Measurements from ENCODE around the gene TMEM140.

TMEM140 gene

DNA sequence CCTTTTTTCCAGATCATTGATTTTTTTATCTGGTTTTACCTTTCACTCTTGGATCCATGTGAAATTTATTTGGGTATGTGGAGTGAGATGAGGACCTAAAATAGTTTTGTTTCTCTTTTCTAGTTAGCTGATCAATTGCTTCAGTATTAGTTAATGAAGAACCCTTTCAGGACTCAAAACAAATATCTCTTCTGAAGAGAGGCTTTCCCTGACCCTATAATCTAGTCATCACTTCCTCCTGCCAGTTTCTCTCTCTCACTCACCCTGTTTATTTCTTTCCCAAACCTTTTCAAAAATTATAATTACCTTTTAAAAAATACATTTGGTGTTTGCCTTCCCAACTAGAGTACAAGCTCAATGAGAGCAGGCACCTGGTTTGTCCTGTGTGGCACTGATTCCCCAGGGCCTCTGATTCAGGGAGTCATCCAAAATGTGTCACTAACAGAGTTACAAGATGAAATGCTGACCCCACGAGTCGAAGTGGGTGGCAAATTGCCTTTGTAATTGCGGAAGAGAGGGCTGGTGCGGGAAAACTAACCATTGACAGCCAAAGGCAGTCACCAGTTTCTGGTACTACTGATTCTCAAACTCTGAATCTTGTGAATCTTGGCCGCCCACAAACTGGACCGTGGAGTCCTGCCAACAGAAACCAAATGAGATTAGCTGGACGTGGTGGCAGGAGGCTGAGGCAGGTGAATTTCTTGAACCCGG is 2.4 kb downstream of the TMEM140 start:
- H3K4me1 Mint-ChIP-seq (ENCODE audit: low read depth), result peaks cover 65% of the 10 kb centered on the region
- no peaks in the 10 kb centered on the region for H3K27me3 Mint-ChIP-seq (ENCODE audit: low read depth)
- H3K9me3 Mint-ChIP-seq, result peaks cover 23% of the 10 kb centered on the region
- peaks cover 49% of the 10 kb centered on the region for H3K36me3 Mint-ChIP-seq (ENCODE audit: low read depth)
- peak overlapping the region; percentile 5 for H3K27ac Mint-ChIP-seq
- H3K4me3 Mint-ChIP-seq, result peak overlapping the region; percentile 84

DNA sequence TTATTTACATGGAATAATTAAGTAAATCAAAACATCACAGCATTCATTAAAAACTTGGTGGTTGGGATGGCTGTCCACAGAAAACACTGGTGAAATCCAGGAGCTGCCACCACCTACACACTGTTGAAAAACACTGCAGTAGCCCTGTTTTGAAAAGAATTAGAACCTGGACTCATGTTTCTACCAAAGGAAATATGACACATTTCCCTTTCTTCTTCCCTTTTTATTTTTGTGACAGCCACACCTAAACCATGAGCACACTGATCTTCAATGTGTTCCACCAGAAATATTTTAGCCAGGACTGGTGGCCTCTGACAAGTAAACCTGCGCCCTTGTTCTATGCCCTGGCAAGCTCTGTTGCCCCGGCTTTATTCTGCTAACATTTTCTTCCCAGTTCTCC is 3.3 kb downstream of the TMEM140 start:
- H3K4me1 Mint-ChIP-seq (ENCODE audit: low read depth), result peaks cover 59% of the 10 kb centered on the region
- H3K36me3 Mint-ChIP-seq (ENCODE audit: low read depth), result peaks cover 55% of the 10 kb centered on the region

DNA sequence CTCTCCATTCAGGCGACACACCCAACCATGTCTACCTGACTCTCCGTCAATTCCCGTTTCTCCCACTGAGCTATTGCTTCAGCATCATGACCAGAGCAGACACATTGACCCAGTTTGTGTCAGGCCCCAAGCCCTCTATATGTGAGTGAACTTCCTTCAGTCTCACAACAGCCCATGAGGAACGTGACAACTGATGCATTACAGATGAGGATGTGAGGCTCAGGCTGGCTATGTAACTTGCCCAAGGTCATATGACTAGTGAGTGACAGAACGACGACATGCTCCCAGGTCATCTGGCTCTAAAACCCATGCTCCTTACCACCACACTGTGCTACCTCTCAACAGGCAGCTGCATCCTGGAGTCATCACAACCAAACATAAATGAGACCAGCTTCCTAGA is 3.7 kb downstream of the TMEM140 start:
- Mint-ChIP-seq H3K36me3 (ENCODE audit: low read depth) (peaks cover 59% of the 10 kb centered on the region), H3K9me3 (peaks cover 34% of the 10 kb centered on the region), H3K27ac (peak overlapping the region; percentile 5), H3K4me3 (peak overlapping the region; percentile 71), H3K27me3 (ENCODE audit: low read depth) (no peaks in the 10 kb centered on the region), H3K4me1 (ENCODE audit: low read depth) (peaks cover 57% of the 10 kb centered on the region)

More for the DNA sequence above, 3.3 kb downstream of the TMEM140 start:
- Mint-ChIP-seq H3K4me3 (peak overlapping the region; percentile 84), H3K9me3 (peaks cover 30% of the 10 kb centered on the region), H3K27me3 (ENCODE audit: low read depth) (no peaks in the 10 kb centered on the region), H3K27ac (peak overlapping the region; percentile 5)

DNA sequence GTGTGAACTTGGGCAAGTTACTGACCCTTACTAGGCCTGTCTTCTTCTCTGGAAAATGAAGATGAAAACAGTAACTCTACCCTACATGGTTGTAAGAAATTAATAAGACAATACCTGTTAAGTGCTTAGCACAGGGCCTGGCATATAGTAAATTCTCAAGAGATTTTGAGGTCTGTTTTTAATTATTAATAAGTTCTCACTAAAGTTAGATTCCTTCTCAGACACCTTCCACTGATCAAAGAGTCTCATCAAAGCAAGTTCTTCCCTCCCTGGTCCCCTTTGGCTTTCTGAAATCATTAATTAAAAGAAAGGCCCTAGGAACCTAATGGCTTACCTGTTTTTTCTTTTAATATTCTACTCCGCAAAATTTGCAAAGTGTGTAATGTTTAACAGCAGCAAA is 4.6 kb downstream of the TMEM140 start:
- no peak overlapping the region for H3K4me3 Mint-ChIP-seq
- H3K27me3 Mint-ChIP-seq (ENCODE audit: low read depth), result no peaks in the 10 kb centered on the region
- peaks cover 41% of the 10 kb centered on the region for H3K9me3 Mint-ChIP-seq
- peaks cover 68% of the 10 kb centered on the region for H3K36me3 Mint-ChIP-seq (ENCODE audit: low read depth)
- H3K4me1 Mint-ChIP-seq (ENCODE audit: low read depth), result peaks cover 50% of the 10 kb centered on the region
- no peak overlapping the region for H3K27ac Mint-ChIP-seq

DNA sequence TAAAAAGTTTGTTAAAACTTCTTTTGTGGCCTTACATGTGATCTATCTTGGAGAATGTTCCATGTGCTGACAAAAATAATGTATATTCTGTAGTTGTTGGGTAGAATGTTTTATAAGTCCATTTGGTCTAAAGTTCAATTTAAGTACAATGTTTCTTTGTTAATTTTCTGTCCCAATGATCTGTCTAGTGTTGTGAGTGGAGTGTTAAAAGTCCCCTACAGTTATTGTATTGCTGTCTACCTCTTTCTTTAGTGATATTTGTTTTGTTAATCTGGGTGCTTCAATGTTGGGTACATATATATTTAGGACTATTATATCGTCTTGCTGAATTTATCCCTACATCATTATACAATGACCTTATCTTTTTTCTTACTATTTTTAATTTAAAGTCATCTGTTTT is 6.9 kb downstream of the TMEM140 start:
- H3K9me3 Mint-ChIP-seq, result peaks cover 49% of the 10 kb centered on the region
- H3K4me3 Mint-ChIP-seq, result no peak overlapping the region
- peaks cover 46% of the 10 kb centered on the region for H3K4me1 Mint-ChIP-seq (ENCODE audit: low read depth)
- no peaks in the 10 kb centered on the region for H3K27me3 Mint-ChIP-seq (ENCODE audit: low read depth)
- H3K36me3 Mint-ChIP-seq (ENCODE audit: low read depth), result peaks cover 79% of the 10 kb centered on the region
- H3K27ac Mint-ChIP-seq, result no peak overlapping the region

DNA sequence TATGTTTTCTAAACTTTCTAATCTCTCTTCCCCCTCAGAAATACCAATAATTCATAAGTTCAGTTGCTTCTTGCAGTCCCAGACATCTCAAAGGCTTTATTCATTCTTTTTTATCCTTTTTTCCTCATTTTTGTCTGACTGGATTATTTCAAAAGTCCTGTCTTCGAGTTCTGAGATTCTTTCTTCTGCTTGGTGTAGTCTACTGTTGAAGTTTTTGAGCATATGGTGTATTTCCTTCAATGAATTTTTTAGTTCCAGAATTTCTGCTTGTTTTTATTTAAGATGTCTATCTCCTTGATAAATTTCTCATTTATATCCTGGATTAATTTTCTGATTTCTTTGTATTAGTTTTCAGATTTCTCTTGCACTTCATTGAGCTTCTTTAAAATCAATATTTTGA is 8.4 kb downstream of the TMEM140 start:
- H3K4me3 Mint-ChIP-seq, result no peak overlapping the region
- peaks cover 46% of the 10 kb centered on the region for H3K4me1 Mint-ChIP-seq (ENCODE audit: low read depth)

DNA sequence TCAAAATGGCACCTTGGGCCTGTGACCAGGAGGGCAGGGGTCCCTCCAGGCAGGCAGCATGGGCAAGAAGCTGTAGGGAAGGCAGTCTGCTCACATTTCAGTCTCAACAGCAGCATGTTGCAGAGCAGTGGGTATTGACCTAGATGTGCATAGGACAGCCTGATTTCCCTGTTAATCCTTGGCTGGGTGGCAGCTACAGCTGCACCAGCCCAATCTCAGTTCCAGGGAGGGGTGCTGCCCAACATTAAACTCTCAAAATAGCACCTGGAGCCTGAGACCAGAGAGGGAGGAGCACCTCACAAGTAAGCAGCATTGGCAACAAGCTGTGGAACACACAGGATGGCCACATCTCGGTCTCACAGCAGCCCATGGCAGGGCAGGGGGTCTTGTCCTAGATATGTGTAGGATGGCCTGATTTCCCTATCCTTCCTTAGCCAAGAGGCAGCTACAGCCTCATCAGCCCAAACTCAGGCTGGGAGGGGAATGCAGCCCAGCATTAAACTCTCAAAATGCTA is 10.3 kb downstream of the TMEM140 start:
- Mint-ChIP-seq H3K9me3 (peaks cover 51% of the 10 kb centered on the region), H3K4me1 (ENCODE audit: low read depth) (peaks cover 38% of the 10 kb centered on the region), H3K36me3 (ENCODE audit: low read depth) (peaks cover 85% of the 10 kb centered on the region), H3K27me3 (ENCODE audit: low read depth) (no peaks in the 10 kb centered on the region), H3K27ac (no peak overlapping the region), H3K4me3 (no peak overlapping the region)

More for the DNA sequence above, 8.4 kb downstream of the TMEM140 start:
- peaks cover 82% of the 10 kb centered on the region for H3K36me3 Mint-ChIP-seq (ENCODE audit: low read depth)
- no peak overlapping the region for H3K27ac Mint-ChIP-seq
- no peaks in the 10 kb centered on the region for H3K27me3 Mint-ChIP-seq (ENCODE audit: low read depth)
- H3K9me3 Mint-ChIP-seq, result peaks cover 49% of the 10 kb centered on the region

DNA sequence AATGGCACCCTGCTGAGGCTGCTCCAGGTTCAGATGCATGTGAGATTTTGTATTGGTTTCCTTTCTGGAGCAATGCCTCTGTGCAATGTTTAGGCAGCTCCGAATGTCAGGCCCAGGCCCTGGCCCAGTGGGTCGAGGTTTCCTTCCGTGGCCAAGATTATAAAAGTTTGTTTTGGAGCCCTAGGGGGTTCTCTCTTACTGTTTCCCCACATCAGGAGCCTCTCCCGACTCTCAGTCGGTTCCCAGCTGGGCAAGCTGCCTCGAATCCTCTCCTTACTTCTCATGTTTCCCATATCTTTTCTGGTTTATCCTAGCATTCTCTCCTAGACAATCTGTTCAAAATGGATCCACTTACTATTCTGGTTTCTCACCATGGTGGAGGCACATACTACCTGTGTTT is 11.0 kb downstream of the TMEM140 start:
- Mint-ChIP-seq H3K36me3 (ENCODE audit: low read depth) (peaks cover 78% of the 10 kb centered on the region), H3K27ac (peak overlapping the region; percentile 64), H3K9me3 (peaks cover 47% of the 10 kb centered on the region), H3K4me3 (no peak overlapping the region), H3K4me1 (ENCODE audit: low read depth) (peaks cover 36% of the 10 kb centered on the region), H3K27me3 (ENCODE audit: low read depth) (no peaks in the 10 kb centered on the region)

DNA sequence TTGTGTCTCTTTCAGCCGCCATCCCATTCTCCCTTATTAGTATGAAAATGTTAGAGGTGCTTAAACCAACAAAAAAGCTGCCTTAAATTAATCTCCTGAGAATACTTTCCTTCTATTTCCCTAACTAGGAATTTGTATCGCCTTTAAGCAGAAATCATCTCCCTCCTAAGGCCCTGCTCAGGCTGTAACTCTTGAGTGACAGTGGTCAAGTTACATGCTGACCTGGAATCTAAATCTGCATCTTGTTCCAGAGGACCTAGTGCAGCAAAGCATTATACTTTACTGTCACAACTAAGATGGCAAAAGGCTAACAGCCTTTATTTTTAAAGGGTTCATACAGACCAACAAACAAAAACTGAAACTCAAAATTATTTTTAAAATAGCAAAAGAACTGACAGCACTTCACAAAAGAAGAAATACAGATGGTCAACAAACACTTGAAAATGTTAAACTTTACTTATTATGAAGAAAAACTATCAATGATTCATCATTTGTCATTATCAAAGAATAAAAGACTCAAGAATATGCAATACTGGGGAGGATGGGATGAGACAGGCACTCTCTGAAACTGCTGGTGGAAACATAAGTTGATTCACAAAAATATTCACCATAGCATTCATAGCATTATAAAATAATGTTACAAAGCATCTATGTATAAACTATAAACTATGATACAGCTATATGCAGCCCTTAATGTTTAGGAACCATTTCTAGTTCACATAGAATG is 11.7 kb downstream of the TMEM140 start:
- Mint-ChIP-seq H3K4me1 (ENCODE audit: low read depth) (peaks cover 33% of the 10 kb centered on the region), H3K9me3 (peaks cover 40% of the 10 kb centered on the region), H3K36me3 (ENCODE audit: low read depth) (peaks cover 74% of the 10 kb centered on the region), H3K27ac (peak overlapping the region; percentile 57), H3K4me3 (peak overlapping the region; percentile 38), H3K27me3 (ENCODE audit: low read depth) (no peaks in the 10 kb centered on the region)

DNA sequence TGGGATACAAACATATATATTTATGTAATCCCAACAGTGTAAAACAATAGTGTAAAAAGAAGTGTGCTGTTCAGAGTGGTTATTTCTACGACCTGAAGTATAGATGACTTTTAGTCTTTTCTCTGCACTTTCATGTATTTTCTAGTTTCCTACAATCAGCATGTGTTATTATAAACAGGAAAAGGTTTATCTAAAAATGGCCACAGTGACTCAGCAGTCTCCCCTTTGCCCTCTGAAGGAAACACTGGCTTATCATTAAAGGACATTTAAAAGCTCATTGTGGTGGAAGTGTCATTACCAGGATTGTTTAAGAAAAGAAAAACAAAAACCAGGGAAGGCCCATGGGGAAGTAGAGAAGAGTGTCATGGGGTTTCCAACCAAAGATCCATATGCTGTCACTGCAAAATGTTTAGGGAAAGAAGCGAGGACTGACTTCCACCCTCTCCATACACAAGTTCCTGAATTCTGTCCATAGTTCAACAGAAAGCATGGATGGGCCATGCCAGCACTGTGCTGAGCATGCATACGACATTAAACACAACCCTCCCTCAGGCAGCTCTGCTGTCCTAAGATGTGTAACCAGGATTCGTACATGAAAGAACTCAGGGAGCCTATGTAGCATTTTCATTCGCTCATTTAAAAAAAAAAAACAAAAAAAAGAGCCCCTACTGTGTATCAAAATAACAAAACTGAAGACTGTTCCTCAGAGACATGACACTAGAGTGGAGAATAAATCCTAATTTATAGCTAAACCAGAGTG is 12.4 kb downstream of the TMEM140 start:
- Mint-ChIP-seq H3K4me3 (peak overlapping the region; percentile 56), H3K36me3 (ENCODE audit: low read depth) (peaks cover 67% of the 10 kb centered on the region), H3K27ac (peak overlapping the region; percentile 81), H3K9me3 (peaks cover 33% of the 10 kb centered on the region), H3K27me3 (ENCODE audit: low read depth) (no peaks in the 10 kb centered on the region), H3K4me1 (ENCODE audit: low read depth) (peaks cover 30% of the 10 kb centered on the region)

DNA sequence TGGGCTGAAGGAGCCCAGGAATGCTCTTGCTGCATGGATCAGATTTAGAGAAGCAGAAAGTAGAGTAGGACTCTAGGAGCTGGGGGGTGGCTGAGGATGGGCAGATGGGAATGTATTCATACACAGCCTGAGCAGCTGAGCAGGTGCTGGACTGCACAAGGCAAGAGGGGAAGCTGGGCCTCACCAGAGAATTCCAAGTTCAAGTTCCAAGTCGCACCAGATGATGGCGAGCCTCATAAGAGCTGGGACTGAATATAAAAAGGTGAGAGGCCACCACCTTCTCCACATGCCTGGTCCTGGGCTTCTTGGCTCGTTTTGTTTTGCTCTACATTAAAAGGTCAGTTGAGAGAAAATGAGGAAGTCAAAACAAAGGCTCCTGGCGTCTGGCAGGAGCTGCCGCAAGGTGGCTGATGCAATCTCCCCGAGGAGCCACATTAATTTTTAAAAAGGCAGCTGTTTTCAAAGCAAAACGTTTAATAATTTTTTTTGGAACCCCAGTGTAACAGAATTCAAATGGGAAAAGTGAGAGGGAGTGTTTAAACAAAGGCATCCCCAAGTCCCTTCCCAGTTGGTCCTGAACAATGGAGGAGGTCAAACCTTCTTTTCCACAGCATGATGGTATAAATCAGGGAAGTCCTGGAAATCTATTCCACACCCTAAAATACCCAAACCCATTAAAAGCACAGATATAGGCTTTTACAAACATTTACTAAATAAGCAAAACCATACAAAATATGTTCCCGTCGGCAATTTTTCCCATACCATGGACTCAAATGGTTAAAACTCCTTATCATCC is 13.2 kb downstream of the TMEM140 start:
- Mint-ChIP-seq H3K27me3 (ENCODE audit: low read depth) (no peaks in the 10 kb centered on the region), H3K4me3 (no peak overlapping the region), H3K36me3 (ENCODE audit: low read depth) (peaks cover 65% of the 10 kb centered on the region), H3K4me1 (ENCODE audit: low read depth) (peaks cover 30% of the 10 kb centered on the region), H3K9me3 (peaks cover 28% of the 10 kb centered on the region), H3K27ac (peak overlapping the region; percentile 81)

DNA sequence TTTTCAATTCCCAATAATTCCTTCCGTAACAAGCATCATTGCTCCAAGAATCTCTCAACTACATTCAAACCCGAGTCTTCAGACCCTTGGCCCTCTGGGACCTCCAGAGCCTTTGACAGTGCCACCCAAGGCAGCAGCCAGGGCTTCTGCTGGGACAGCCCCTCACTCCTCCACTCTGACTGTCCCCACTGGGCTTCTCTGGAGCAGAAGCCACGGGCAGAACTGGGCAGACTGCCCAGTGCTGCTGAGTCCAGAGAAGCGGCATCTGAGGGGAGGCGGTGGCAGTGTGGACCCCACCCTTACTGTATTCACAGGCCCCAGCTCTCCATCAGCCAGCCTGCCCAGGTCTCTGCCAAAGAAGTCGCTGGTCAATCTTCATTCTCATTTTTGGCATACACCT is 13.8 kb downstream of the TMEM140 start:
- no peaks in the 10 kb centered on the region for H3K27me3 Mint-ChIP-seq (ENCODE audit: low read depth)
- H3K27ac Mint-ChIP-seq, result peak overlapping the region; percentile 9
- no peak overlapping the region for H3K4me3 Mint-ChIP-seq
- H3K4me1 Mint-ChIP-seq (ENCODE audit: low read depth), result peaks cover 30% of the 10 kb centered on the region
- H3K36me3 Mint-ChIP-seq (ENCODE audit: low read depth), result peaks cover 58% of the 10 kb centered on the region
- peaks cover 21% of the 10 kb centered on the region for H3K9me3 Mint-ChIP-seq

DNA sequence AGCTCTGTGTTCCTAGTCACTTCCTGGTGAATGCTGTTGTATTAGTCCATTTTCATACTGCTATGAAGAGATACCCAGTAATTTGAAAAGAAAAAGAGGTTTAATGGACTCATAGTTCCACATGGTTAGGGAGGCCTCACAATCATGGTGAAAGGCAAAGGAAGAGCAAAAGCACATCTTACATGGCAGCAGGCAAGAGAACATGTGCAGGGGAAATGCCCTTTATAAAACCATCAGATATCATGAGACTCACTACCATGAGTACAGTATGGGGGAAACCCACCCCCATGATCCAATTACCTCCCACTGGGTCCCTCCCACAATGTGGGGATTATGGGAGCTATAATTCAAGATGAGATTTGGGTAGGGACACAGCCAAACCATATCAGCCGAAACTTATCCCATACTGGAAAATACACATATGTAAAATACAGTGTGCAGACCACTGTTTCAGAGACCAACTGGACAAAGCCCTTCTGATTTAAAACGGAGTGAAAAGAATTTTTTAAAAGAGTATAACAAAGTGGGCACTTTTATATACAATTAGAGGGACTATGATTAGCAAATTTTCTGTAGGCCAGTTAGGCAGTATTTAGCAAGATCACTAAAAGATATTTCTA is 14.6 kb downstream of the TMEM140 start:
- Mint-ChIP-seq H3K9me3 (peaks cover 15% of the 10 kb centered on the region), H3K36me3 (ENCODE audit: low read depth) (peaks cover 55% of the 10 kb centered on the region), H3K27me3 (ENCODE audit: low read depth) (no peaks in the 10 kb centered on the region), H3K4me1 (ENCODE audit: low read depth) (peaks cover 38% of the 10 kb centered on the region), H3K27ac (no peak overlapping the region), H3K4me3 (no peak overlapping the region)
